ENCODE measurements around the gene AGBL1.

The AGBL1 gene

GRCh38 chr15:86541540-86541939 lies 461.9 kb downstream of the AGBL1 start:
- no peak for DNase-seq

GRCh38 chr15:86550075-86550474 lies 470.4 kb downstream of the AGBL1 start:
- DNase-seq: no peak

GRCh38 chr15:86553108-86553507 lies 473.4 kb downstream of the AGBL1 start:
- no peak for DNase-seq

GRCh38 chr15:86555098-86555497 lies 475.4 kb downstream of the AGBL1 start:
- DNase-seq: no peak

GRCh38 chr15:86555939-86556338 lies 476.3 kb downstream of the AGBL1 start:
- DNase-seq: no peak

DNA sequence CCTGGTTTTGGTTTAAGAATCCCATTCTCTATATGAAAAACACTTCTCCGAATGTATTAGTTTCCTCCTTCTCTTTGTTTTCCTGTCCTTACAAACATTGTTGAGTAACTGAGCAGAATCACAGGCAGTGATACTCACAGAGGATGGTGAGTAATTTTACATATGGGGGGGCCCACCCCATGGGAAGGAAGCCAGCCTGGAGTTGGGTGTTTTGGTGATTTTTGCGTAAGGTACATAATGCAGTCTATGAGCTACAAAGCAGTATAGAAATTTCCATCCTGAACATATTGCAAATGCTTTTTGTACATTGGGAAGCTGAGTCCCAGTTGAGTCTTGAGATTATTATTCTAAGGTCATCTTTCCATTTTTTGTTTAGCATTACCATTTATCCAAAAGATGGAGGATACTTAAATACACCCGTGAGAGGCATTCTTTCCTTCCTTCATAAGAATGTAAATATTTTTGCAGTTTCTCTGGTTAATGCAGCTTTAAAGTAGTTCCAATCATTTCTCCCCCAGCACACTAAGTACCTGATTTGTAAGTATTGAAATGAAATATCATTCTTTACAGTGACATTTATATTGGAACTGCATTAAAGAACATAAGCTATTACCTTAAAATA lies 476.8 kb downstream of the AGBL1 start:
- DNase-seq: no peak

- no peak for DNase-seq
Observed at GRCh38 chr15:86557018-86557550, 477.4 kb downstream of the AGBL1 start.

DNA sequence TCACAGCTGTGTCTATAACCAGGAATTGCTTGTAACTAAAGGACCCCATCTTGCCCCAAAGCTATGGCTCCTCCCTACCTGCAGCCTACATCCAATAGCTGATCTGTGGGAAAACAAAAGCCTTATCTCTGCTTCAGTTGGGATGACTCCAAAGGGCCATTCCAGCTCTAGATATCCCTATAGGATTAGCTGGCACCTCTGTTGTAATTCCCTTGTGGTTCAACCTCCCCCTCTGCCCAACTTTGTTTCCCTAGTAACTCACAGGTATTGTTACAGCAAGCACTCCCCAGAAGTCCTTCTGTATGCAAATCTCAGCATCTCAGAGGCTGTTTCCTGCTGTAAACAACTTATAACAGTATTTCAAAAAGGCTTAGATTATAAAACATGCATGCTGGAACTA lies 478.6 kb downstream of the AGBL1 start:
- DNase-seq: no peak

- DNase-seq: no peak
Observed at GRCh38 chr15:86558686-86559085, 479.0 kb downstream of the AGBL1 start.

DNA sequence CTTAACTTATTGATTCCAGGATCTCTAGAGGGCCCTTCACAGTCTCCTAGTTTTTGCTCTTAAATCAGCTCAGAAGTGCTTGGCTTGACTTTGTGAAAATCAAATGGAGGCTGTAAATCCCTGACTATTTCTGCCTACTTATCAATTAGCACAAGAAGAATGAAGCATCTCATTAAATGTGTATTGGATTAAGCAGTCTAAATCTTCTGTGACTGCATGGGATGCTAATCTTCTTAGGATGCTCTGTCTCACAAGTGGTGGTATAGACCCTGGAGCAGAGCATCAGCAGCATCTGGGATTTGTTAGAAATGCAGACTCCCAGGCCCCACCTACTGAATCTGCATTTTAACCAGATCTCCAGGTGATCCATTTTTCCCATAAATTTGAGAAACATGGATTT lies 488.7 kb downstream of the AGBL1 start:
- no peak for DNase-seq

- DNase-seq: no peak
Observed at GRCh38 chr15:86570738-86571137, 491.1 kb downstream of the AGBL1 start.

DNA sequence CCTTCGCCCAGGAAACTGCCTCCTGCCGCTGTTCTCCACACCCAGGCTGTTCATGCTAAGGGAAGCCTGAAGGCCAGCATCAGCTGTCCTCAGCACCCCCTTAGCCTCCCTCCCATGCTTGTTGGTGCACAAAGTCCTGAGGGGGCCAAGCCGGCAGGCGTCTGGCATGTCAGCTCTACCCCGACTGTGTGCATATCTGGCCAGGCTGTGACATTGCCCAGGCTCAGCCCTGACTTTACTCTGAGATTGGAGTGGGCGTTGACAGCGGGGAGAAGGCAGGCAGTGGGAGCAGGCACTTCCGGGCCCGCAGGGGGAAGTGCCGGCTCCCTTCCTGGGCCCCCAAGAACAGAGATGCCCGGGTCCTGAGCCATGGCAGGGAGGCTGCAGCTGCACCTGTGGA lies 492.2 kb downstream of the AGBL1 start:
- no peak for DNase-seq

DNA sequence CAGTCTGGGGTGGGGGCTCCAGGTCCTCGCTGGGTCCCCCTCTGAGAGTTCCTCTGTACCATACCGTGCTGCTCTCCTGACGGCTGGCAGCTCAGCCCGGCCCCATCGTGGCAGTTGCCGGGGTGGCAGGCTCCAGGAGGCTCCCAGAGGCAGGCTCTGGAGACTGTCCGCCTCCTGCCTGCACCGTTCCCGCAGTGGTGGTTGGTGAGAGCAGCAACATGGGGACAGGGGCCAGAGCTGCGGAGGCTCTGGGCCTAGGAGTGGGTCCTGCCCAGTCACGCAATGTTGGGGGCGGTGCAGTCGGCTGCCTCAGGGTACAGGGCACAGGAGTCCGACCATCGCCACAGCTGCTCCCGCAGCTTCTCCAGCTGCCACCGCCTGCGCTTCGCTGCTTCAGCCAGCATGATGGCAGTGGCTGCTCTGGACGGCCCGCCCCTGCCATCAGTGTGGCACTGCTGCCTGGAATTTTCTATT lies 492.7 kb downstream of the AGBL1 start:
- DNase-seq: no peak

GRCh38 chr15:86573476-86573875 lies 493.8 kb downstream of the AGBL1 start:
- DNase-seq: no peak

GRCh38 chr15:86588413-86588812 lies 508.7 kb downstream of the AGBL1 start:
- DNase-seq: no peak

- DNase-seq: no peak
Observed at GRCh38 chr15:86590461-86590860, 510.8 kb downstream of the AGBL1 start.

DNA sequence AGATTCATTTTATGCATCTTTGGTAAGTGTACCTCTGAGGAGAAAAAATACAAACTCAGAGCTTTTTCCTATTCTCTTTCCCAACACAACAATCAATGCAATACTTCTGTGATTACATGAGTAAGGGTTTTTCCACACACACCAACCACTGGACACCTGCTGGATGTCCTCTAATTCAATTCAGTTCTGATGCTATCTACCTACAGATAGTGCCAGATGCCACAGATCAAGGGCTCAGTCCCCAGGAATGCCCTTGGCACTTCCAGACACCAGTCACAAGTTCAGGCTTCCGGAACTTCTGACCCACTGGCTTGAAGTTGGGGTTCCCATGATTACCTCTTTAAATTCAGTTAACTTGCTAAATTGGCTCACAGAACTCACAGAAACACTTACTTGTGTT lies 511.5 kb downstream of the AGBL1 start:
- DNase-seq: no peak

- no peak for DNase-seq
Observed at GRCh38 chr15:86591994-86592735, 512.5 kb downstream of the AGBL1 start.

DNA sequence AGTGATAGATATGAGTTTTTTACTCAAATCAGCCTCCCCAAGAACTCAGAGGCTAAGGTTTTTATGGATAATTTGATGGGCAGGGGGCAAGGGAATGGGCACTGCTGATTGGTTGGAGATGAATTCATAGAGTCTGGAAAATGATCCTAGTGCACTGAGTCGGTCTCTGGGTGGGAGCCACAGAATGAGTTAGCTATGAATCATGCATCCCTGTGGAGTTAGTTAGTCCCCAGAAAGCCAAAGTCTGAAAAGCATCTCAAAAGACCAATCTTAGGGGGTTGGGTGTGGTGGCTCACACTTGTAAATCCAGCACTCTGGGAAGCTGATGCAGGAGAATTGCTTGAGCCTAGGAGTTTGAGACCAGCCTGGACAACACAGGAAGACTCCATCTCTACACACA lies 516.1 kb downstream of the AGBL1 start:
- DNase-seq: no peak

DNA sequence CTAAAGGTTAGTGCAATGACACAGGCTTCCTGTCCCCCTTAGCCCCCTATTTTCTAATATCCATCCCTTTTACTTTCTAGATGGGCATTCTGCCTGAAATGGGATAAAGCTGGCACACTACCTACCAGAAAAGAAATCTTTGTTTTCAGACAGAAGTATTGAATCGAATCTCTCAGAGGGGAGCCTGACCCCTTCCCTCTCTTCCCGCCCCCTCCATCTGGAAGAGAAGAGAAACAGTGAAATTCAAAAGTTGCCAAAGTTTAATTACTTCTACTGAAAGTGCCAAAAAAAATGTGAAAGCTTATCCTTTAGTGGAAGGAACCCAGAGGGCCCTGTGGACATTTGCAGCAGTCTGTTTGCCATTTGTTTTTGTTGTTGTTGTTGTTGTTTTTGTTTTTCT lies 523.8 kb downstream of the AGBL1 start:
- DNase-seq: no peak

DNA sequence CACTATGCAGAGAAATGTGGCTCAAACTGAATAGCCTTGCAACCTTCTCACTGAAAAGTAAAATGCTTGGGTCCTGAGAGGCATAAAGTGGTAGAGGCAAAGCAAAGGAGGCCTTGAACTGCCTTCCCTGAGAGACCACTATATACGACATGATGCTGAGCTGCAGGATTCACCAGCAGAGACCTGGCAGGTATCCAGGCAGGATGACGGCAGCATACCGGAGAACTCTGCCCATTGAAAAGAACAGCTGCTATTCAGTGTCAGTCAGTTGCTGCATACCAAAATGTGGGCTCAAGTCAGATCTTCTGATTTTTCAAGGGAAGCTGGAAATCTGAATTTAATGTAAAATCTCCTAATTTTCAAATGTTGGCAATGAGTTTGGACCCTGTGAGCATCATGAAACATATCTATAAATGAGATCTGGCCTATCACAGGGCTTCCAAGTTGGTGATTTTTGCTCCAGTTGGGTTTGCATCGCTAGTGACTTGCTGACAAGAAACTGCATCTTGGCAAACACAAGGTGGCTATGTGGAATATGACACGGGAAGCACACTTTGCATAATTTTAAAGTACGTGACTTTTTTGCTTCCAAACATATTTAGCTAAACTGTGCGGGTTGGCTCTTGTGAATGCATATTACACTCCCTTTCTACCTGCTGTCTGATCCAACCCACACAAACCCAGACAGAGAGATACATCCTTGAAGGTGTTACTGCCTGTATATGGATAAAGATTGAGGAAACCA lies 529.0 kb downstream of the AGBL1 start:
- DNase-seq: no peak

DNA sequence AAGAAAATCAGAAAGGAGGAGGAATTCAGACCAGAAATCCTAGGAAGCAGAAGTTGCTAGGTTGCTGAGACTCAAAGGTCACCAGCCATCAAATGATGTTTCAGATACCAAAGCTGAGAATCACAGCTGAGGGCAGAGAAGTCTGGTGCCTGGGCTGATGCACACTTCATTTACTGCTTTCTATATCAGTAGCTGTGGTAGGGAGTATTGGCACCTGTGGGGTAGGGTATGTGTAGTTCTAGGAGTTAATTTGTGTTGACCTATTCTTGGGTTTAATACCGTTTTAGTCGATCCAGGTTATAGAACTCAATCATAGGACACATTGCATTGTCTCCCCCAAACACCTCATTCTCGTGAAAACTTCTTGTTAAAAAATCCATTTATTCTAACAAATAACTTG lies 529.6 kb downstream of the AGBL1 start:
- DNase-seq: no peak

- no peak for DNase-seq
Observed at GRCh38 chr15:86610038-86610437, 530.4 kb downstream of the AGBL1 start.
